Measurements from ENCODE around the gene AMIGO2. TPM values are rescaled to one million over a fixed set of nuclear protein-coding genes. Genes with fewer than 3 reads are reported as not detected.
"Not testable (repeated sequence)": the region's sequence is repeated elsewhere in the genome, so short reads cannot be mapped to it uniquely, and the experiment has no call there.

Gene AMIGO2
- total RNA-seq, 2 donors from 2014 or later = 4.5 to 5.1 TPM

GRCh38 chr12:47078086-47078395 lies 1.7 kb downstream of the AMIGO2 start:
- no peak for ATAC-seq
- intact Hi-C loops (cut with DNase I) = loop anchor here in 1 of 2 donors (5.0 kb wide), 1 partner anchor 229 kb away; no protein-coding TSS in a partner anchor
- DNase-seq = no peak

DNA sequence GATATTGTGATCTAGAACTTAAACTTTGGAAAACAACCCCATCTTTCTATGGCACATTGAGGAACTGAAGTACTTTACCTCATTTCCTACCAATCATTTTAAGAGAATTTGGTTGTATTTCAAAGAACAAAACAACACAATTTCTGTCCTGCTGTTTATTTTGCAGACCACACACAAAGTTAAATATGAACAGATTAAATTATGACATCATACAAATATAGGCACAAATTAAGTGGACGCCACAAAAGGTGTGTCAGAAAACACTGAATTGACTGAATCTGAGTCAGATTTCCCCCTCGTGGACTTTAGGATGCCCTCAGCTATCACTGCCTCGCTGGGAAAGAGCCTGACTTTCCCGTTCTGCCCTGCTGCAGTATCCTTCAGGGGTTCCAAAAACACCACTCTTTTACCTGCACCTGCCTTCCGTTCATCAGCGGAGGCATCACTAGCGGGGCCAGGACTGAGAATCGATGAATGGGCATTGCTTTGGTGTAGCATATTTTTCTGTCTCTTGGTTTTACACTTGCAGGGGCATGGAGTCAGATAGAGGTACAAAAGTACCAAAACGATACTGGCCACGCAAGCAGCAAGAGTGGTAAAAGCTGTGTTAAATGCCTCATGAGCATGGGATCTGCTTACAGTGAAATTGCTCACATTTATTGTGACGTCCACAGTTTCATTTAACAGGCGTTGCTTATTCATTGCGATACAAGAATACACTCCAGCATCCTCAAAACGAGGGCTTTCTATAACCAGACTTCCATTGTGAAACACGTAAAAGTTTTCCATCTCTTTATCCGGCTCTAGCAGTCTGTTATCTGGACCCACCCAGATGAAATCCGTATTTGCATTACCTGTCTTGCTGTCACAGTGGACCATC lies 2.3 kb downstream of the AMIGO2 start:
- intact Hi-C loops (cut with DNase I) = loop anchor here in 1 of 2 donors (5.0 kb wide), 1 partner anchor 230 kb away; no protein-coding TSS in a partner anchor
- no peak for ATAC-seq
- no peak for DNase-seq

GRCh38 chr12:47075192-47076084 lies 4.3 kb downstream of the AMIGO2 start:
- ATAC-seq = no peak
- intact Hi-C loops (cut with DNase I) = loop anchor here in 1 of 2 donors (5.0 kb wide), 1 partner anchor 232 kb away; no protein-coding TSS in a partner anchor
- DNase-seq = no peak

DNA sequence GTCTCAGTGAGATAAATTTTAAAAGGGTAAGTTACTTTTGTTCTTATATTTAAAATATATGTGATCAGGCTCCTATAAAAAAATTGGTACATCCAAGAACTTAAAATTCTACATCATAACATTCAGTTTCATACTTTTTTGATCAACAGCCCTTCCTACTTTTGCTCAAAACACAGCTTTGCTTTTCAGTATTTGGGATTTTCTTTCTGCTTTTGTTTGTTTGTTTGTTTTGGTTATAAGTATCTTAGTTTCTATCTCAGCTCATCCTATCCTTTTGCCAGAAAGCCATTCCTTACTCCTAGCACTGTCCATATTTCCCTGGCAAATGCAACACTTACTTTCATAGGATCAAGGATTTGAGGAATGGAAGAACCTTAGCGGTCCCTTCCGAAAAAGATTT lies 5.0 kb downstream of the AMIGO2 start:
- intact Hi-C loops (cut with DNase I) = loop anchor here in 1 of 2 donors (5.0 kb wide), 1 partner anchor 233 kb away; no protein-coding TSS in a partner anchor
- ATAC-seq (no peak), DNase-seq (no peak)

- DNase-seq (no peak), ATAC-seq (no peak)
- intact Hi-C loops (cut with DNase I) = no loop called here
Observed at GRCh38 chr12:47073951-47074350, 5.8 kb downstream of the AMIGO2 start.

DNA sequence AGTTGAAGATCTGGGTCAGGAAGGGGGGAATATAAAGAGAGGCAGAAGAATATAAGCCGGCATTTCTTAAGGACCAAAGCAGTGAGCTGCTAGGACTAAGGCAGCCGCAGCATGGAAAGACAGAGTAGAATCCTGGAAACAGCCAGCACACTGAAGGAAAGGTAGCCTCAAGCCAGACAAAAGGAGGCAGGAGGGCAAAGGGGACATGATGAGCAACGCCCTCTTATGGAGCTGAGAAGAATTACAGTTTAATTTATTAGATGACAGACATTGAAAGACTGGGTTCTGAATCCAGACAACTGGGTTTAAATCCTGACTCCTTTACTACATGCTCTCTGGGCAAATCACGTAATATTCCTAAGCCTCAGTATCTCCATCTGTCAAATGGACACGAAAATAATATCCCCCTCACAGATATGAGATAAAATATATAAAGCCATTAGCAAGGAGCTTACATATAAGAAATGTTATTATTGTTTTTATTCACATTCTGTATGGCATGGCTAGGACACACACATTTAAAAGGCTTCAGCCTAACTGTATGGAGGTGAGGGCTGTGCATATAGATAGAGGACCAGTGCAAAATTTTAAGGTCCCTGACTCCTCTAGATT lies 8.4 kb downstream of the AMIGO2 start:
- intact Hi-C loops (cut with DNase I) = no loop called here
- ATAC-seq (no peak), DNase-seq (no peak)

GRCh38 chr12:47070310-47070709 lies 9.4 kb downstream of the AMIGO2 start:
- no peak for DNase-seq
- no peak for ATAC-seq
- intact Hi-C loops (cut with DNase I) = no loop called here

GRCh38 chr12:47068539-47068938 lies 11.2 kb downstream of the AMIGO2 start:
- DNase-seq = no peak
- intact Hi-C loops (cut with DNase I) = no loop called here
- ATAC-seq = no peak

DNA sequence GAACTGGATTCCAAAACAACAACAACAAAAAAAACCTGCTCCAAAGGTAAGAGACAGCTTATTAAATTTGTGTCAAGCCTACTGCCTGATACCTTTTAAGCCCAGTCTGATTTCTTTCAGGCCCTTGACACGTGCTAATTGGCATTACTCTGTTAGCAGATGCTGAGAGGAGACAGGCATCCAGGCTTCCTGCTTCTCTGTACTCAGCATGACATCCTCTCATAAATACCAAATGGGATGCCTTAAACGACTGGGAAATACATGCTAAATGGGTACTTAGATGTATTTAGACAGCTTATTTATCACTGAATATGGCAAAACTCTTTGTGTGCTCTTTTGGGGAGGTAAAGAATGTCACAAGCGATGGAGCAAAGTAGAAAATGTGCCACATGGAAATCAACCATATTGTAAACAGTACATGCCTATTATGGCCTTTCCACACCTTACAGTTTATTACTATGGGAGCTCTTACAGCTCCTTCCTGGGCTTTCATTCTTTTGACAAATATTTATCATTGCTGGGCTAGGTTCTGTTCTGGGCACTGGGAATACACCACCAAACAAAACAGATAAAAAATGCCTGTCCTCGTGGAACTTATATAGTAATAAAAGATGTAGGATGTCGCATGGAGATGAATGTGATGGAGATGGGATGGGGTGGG lies 11.9 kb downstream of the AMIGO2 start:
- DNase-seq (no peak), ATAC-seq (no peak)
- intact Hi-C loops (cut with DNase I) = no loop called here

DNA sequence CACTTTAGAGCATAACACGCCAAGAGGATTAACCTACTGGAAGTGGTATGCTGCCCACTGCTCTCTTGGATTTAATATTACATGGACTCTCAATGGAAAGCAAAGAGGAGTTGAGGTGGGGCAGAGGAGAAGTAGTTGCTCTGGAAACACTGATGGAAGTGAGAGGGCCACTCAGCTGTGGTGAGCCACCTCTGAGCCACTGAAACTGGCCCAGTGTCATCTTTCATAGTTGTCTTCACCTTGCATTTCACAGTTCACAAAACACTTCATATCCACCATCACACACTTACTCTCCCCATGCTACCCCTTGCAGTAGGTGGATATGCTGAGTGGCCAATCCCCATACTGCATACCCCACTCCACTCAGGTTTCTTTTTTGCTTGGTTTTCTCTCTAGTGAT lies 12.6 kb downstream of the AMIGO2 start:
- DNase-seq (no peak), ATAC-seq (no peak)
- intact Hi-C loops (cut with DNase I) = no loop called here

GRCh38 chr12:47066278-47067025 lies 13.3 kb downstream of the AMIGO2 start:
- DNase-seq (no peak), ATAC-seq (peak in 1 of 2 donors; percentile 75)

GRCh38 chr12:47065546-47065945 lies 14.2 kb downstream of the AMIGO2 start:
- no peak for ATAC-seq

More at GRCh38 chr12:47066278-47067025, 13.3 kb downstream of the AMIGO2 start:
- intact Hi-C loops (cut with DNase I) = no loop called here

GRCh38 chr12:47058640-47059039 lies 21.1 kb downstream of the AMIGO2 start:
- intact Hi-C loops (cut with DNase I); ATAC-seq; DNase-seq: not testable (repeated sequence)

More at GRCh38 chr12:47065546-47065945, 14.2 kb downstream of the AMIGO2 start:
- DNase-seq = no peak
- intact Hi-C loops (cut with DNase I) = no loop called here

DNA sequence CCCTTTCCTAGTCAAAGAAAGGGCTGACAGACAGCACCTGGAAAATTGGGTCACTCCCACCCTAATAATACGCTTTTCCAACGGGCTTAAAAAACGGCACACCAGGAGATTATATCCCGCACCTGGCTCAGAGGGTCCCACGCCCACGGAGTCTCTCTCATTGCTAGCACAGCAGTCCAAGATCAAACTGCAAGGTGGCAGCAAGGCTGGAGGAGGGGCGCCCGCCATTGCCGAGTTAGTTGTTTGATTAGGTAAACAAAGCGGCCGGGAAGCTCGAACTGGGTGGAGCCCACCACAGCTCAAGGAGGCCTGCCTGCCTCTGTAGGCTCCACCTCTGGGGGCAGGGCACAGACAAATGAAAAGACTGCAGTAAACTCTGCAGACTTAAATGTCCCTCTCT lies 22.8 kb downstream of the AMIGO2 start:
- not testable (repeated sequence) for DNase-seq

GRCh38 chr12:47055856-47056255 lies 23.9 kb downstream of the AMIGO2 start:
- intact Hi-C loops (cut with DNase I); DNase-seq; ATAC-seq: not testable (repeated sequence)

More for the DNA sequence above, 22.8 kb downstream of the AMIGO2 start:
- intact Hi-C loops (cut with DNase I); ATAC-seq: not testable (repeated sequence)

DNA sequence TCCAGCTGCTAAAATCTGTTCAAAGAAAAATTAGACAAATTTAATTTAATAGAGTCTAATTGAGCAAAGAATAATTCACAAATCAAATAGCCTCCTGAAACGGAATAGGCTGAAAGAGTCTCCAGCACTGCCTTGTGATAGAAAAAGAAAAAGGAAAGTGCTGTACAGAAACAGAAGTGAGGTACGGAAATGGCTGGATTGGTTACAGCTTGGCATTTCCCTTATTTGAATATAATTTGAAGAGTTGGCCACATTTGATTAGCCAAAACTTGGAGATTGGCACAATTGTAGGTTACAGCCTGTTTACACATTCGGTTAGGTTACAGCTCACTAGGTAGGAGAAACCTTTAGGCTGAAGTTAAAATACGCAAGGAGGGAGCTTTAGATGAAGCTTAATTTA lies 25.1 kb downstream of the AMIGO2 start:
- ATAC-seq = no peak

GRCh38 chr12:47053961-47054360 lies 25.8 kb downstream of the AMIGO2 start:
- ATAC-seq = no peak
- intact Hi-C loops (cut with DNase I) = no loop called here
- no peak for DNase-seq

More for the DNA sequence above, 25.1 kb downstream of the AMIGO2 start:
- no peak for DNase-seq
- intact Hi-C loops (cut with DNase I) = no loop called here

DNA sequence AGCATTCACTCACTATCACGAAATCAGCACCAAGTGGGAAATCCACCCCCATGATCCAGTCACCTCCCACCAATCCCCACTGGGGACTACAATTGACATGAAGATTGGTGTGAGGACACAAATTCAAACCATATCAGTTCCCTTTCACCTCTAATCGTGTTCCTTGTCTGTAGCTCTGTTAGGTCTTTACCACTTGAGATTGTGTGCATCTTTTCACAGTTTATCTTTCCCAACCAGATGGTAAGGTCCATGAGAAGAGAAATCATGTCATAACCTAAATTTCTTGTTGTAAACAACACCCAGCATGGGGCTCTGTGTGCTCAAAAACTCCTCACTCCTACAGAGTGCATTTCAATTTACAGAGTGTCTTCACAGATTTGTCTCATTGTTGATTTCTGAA lies 27.5 kb downstream of the AMIGO2 start:
- ATAC-seq = no peak
- intact Hi-C loops (cut with DNase I) = no loop called here
- no peak for DNase-seq

Measured in left cardiac atrium (tissue), 4 donors.